Purkinje cell (primary cell): ENCODE measurements around the gene SASH1. TPM values are rescaled to one million over a fixed set of nuclear protein-coding genes. Genes with fewer than 3 reads are reported as not detected.

Experiments used
- polyA plus RNA-seq: library from polyadenylated mRNA; unstranded; fragments of >200 nt; fragmentation: Nextera tagmentation; gene quantifications from 2 replicates; pipeline ENCODE4 v1.2.1, GENCODE V29; 2014

Gene SASH1
- 3.2 and 4.3 TPM in 2 replicates for polyA plus RNA-seq

GRCh38 chr6:148342350-148343046 is at the start of gene SASH1:
Gene SASH1 (plus strand): TSS chr6:148342838. CDS start chr6:148343068, 230 bp downstream.

